Measurements from ENCODE around the gene SPATA16.
"Not testable (repeated sequence)": the region's sequence is repeated elsewhere in the genome, so short reads cannot be mapped to it uniquely, and the experiment has no call there.

The SPATA16 gene

GRCh38 chr3:173004681-173005080 lies 136.4 kb downstream of the SPATA16 start:
- no peak for DNase-seq (ENCODE audit: low spot score)

GRCh38 chr3:173003956-173004355 lies 137.1 kb downstream of the SPATA16 start:
- DNase-seq (ENCODE audit: low spot score) = no peak

GRCh38 chr3:173003471-173003870 lies 137.6 kb downstream of the SPATA16 start:
- no peak for DNase-seq (ENCODE audit: low spot score)

- no peak for DNase-seq (ENCODE audit: low spot score)
Measured at GRCh38 chr3:173001622-173002021, 139.4 kb downstream of the SPATA16 start.

GRCh38 chr3:173000553-173000952 lies 140.5 kb downstream of the SPATA16 start:
- no peak for DNase-seq (ENCODE audit: low spot score)

- DNase-seq (ENCODE audit: low spot score) = no peak
Measured at GRCh38 chr3:172993412-172993811, 147.6 kb downstream of the SPATA16 start.

GRCh38 chr3:172991424-172991996 lies 149.5 kb downstream of the SPATA16 start:
- DNase-seq (ENCODE audit: low spot score) = no peak

- no peak for DNase-seq (ENCODE audit: low spot score)
Measured at GRCh38 chr3:172989373-172989772, 151.7 kb downstream of the SPATA16 start.

- no peak for DNase-seq (ENCODE audit: low spot score)
Measured at GRCh38 chr3:172987273-172987672, 153.8 kb downstream of the SPATA16 start.

GRCh38 chr3:172984914-172985313 lies 156.1 kb downstream of the SPATA16 start:
- DNase-seq (ENCODE audit: low spot score) = no peak

- DNase-seq (ENCODE audit: low spot score) = no peak
Measured at GRCh38 chr3:172982736-172983364, 158.2 kb downstream of the SPATA16 start.

- DNase-seq (ENCODE audit: low spot score) = no peak
Measured at GRCh38 chr3:172981407-172981983, 159.5 kb downstream of the SPATA16 start.

GRCh38 chr3:172980849-172981248 lies 160.2 kb downstream of the SPATA16 start:
- DNase-seq (ENCODE audit: low spot score) = no peak

GRCh38 chr3:172977696-172978095 lies 163.3 kb downstream of the SPATA16 start:
- no peak for DNase-seq (ENCODE audit: low spot score)

- DNase-seq (ENCODE audit: low spot score) = no peak
Measured at GRCh38 chr3:172974969-172975368, 166.1 kb downstream of the SPATA16 start.

- DNase-seq (ENCODE audit: low spot score) = no peak
Measured at GRCh38 chr3:172973799-172974198, 167.2 kb downstream of the SPATA16 start.

- no peak for DNase-seq (ENCODE audit: low spot score)
Measured at GRCh38 chr3:172972717-172973116, 168.3 kb downstream of the SPATA16 start.

- DNase-seq (ENCODE audit: low spot score) = no peak
Measured at GRCh38 chr3:172972067-172972466, 169.0 kb downstream of the SPATA16 start.

GRCh38 chr3:172968646-172969045 lies 172.4 kb downstream of the SPATA16 start:
- DNase-seq (ENCODE audit: low spot score) = no peak

- no peak for DNase-seq (ENCODE audit: low spot score)
Measured at GRCh38 chr3:172965256-172965655, 175.8 kb downstream of the SPATA16 start.

- DNase-seq (ENCODE audit: low spot score) = not testable (repeated sequence)
Measured at GRCh38 chr3:172960626-172961182, 180.3 kb downstream of the SPATA16 start.

GRCh38 chr3:172958565-172958964 lies 182.5 kb downstream of the SPATA16 start:
- DNase-seq (ENCODE audit: low spot score) = no peak

- DNase-seq (ENCODE audit: low spot score) = no peak
Measured at GRCh38 chr3:172953571-172953970, 187.5 kb downstream of the SPATA16 start.

Measured in putamen (tissue), 1 donor.